Muscle of leg (tissue), 11 donors: ENCODE data around the gene ZNF77. TPM values are rescaled to one million over a fixed set of nuclear protein-coding genes. Genes with fewer than 3 reads are reported as not detected.
"Not testable (repeated sequence)": the region's sequence is repeated elsewhere in the genome, so short reads cannot be mapped to it uniquely, and the experiment has no call there.

Experiments
- DNase-seq: peaks from one replicate; pipeline ENCODE4 v3.0.0; 2013
- H3K27ac ChIP-seq: one replicate; pipeline ENCODE4 v1.5.1; 2013; ENCODE audit warnings: mild to moderate bottlenecking, low read length, control low read depth
- H3K27me3 ChIP-seq: one replicate; pipeline ENCODE4 v1.6.1; 2013; ENCODE audit warnings: low read length; ENCODE audit not compliant: control insufficient read depth, insufficient read depth
- H3K36me3 ChIP-seq: one replicate; pipeline ENCODE4 v1.6.1; 2013; ENCODE audit warnings: low read length; ENCODE audit not compliant: control insufficient read depth, insufficient read depth
- H3K4me1 ChIP-seq: one replicate; pipeline ENCODE4 v1.6.1; 2013; ENCODE audit warnings: low read length; ENCODE audit not compliant: control insufficient read depth, insufficient read depth
- H3K4me3 ChIP-seq: one replicate; pipeline ENCODE4 v1.5.1; 2013; ENCODE audit warnings: low read length, control low read depth
- H3K9me3 ChIP-seq: replicated peaks from 2 replicates; pipeline ENCODE4 v1.6.1; 2013; ENCODE audit warnings: low read depth, low read length; ENCODE audit not compliant: control insufficient read depth
- WGBS: methylation state at CpG from one replicate; pipeline ENCODE4 v1.1.5; 2013; ENCODE audit warnings: missing lambda C conversion rate; ENCODE audit not compliant: insufficient coverage; 5-methylcytosine and 5-hydroxymethylcytosine counted together
- polyA plus RNA-seq, 8 donors: library from polyadenylated mRNA; unstranded; fragments of 120-200 nt; gene quantifications; one replicate each; pipeline versions ENCODE4 v1.2.1 to v1.2.3, GENCODE V29; 2013; ENCODE audit warnings: inconsistent platforms in 1 of 8, low replicate concordance in 1 of 8; ENCODE audit not compliant: insufficient read length in 8 of 8, insufficient read depth in 1 of 8
- total RNA-seq: library from RNA; stranded (reverse); fragments of 120-200 nt; gene quantifications from one replicate; pipeline ENCODE4 v1.2.4, GENCODE V29; 2013

The ZNF77 gene
- total and polyA plus RNA-seq, 9 donors, result 4.1 to 10.0 (median 5.0) TPM

- Histone ChIP-seq H3K4me1 (peaks cover under 1% of the 10 kb centered on the region), H3K27ac (no peak overlapping the region), H3K9me3 (no peaks in the 10 kb centered on the region), H3K27me3 (no peaks in the 10 kb centered on the region), H3K36me3 (no peaks in the 10 kb centered on the region), H3K4me3 (no peak overlapping the region)
- WGBS, result 100% methylated on average over 1 of the region's 5 CpGs
- no peak for DNase-seq
These were observed 12.4 kb upstream of the ZNF77 start for GRCh38 chr19:2957160-2957559.

DNA sequence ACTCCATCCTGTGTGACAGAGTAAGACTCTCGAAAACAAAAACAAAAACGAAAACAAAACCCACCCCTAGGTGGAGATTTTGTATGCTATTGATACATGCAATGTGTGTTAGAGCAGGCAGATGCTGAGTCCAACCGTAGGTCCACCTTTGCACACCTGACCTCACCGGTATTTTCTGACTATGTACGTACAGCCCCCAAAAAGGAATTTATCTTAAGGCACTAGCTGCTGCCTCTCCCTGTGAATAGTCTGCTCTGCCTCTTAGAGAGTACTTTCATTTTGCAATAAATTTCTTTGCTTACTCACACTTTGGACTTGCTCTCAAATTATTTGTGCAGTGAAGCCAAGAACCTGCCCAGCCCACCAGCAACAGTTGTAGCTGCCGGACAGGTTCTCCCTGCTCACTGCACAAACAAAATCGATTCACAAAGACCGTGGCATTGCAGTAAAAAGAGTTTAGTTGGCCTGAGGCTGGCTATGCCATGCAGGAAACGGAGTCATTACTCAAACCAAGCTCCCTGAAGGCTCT is 8.2 kb upstream of the ZNF77 start:
- Histone ChIP-seq H3K4me3 (no peak overlapping the region), H3K27ac (no peak overlapping the region)
- DNase-seq, result no peak

GRCh38 chr19:2950286-2951124 is 5.7 kb upstream of the ZNF77 start:
- H3K36me3 ChIP-seq, result peaks cover 2% of the 10 kb centered on the region
- peak overlapping the region; percentile 82 for H3K4me3 ChIP-seq
- no peaks in the 10 kb centered on the region for H3K9me3 ChIP-seq
- H3K4me1 ChIP-seq, result peaks cover 9% of the 10 kb centered on the region
- H3K27ac ChIP-seq, result peak overlapping the region; percentile 97
- peak; percentile 100 for DNase-seq
- under 1% methylated on average over 43 of the region's 53 CpGs for WGBS
- no peaks in the 10 kb centered on the region for H3K27me3 ChIP-seq

More for the DNA sequence above, 8.2 kb upstream of the ZNF77 start:
- WGBS, result 72% methylated on average over 5 of the region's 9 CpGs
- peaks cover 9% of the 10 kb centered on the region for H3K4me1 ChIP-seq
- no peaks in the 10 kb centered on the region for H3K9me3 ChIP-seq
- H3K27me3 ChIP-seq, result no peaks in the 10 kb centered on the region
- H3K36me3 ChIP-seq, result peaks cover 2% of the 10 kb centered on the region

DNA sequence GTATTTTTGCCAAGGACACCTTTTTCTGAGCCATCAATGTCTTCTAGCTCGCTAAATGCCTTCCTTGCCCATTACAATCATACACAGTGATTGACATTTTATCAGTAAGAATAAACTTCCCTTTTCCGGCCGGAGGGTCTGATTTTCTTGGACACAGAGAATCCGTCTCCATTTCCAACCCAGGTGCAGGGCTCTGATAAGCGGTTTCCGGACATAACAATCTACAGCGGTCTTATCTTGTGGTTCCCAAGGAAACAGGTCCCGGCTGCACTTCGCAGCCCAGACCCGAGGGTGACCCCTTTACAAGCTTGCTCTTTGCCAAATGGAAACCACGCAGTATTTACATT is 5.1 kb upstream of the ZNF77 start:
- Histone ChIP-seq H3K27me3 (no peaks in the 10 kb centered on the region), H3K9me3 (no peaks in the 10 kb centered on the region), H3K27ac (peak overlapping the region; percentile 97), H3K36me3 (peaks cover 2% of the 10 kb centered on the region), H3K4me1 (peaks cover 13% of the 10 kb centered on the region), H3K4me3 (peak overlapping the region; percentile 82)
- DNase-seq, result peak; percentile 74
- 0% methylated on average over 11 of the region's 11 CpGs for WGBS

DNA sequence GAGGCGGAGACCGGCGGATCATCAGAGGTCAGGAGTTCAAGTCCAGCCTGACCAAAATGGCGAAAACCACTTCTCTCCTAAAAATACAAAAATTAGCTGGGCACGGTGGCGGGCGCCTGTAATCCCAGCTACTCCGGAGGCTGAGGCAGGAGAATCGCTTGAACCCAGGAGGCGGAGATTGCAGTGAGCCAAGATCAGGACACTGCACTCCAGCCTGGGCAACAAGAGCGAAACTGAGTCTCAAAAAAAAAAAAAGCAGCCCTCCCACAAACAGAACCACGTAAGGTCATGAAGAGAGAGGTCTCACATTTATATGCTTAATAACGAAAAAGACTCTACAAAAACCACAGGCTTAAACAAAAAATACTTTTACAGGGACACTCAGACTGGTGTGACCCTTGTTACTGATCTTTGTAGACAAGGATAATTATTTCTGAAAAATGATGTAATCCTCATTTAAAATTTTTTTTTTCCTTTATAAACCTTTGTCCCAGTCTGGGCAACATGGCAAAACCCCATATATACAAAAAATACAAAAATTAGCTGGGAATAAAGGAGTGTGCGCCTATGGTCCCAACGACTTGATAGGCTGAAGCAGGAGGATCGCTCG is 909 bp upstream of the ZNF77 start:
- peaks cover 29% of the 10 kb centered on the region for H3K4me1 ChIP-seq
- H3K36me3 ChIP-seq, result peaks cover 2% of the 10 kb centered on the region
- H3K27ac ChIP-seq, result peak overlapping the region; percentile 87
- peak overlapping the region; percentile 87 for H3K4me3 ChIP-seq
- no peak for DNase-seq
- no peaks in the 10 kb centered on the region for H3K27me3 ChIP-seq
- WGBS, result 27% methylated on average over 8 of the region's 17 CpGs
- H3K9me3 ChIP-seq, result no peaks in the 10 kb centered on the region

- Histone ChIP-seq H3K36me3 (peaks cover 6% of the 10 kb centered on the region), H3K27me3 (no peaks in the 10 kb centered on the region), H3K4me3 (peak overlapping the region; percentile 87), H3K9me3 (no peaks in the 10 kb centered on the region), H3K4me1 (peaks cover 25% of the 10 kb centered on the region), H3K27ac (peak overlapping the region; percentile 38)
- no peak for DNase-seq
- 0% methylated on average over 23 of the region's 23 CpGs for WGBS
These were observed 382 bp downstream of the ZNF77 start for GRCh38 chr19:2944403-2944774.

GRCh38 chr19:2942928-2943640 is 1.7 kb downstream of the ZNF77 start:
- H3K36me3 ChIP-seq, result peaks cover 11% of the 10 kb centered on the region
- H3K27me3 ChIP-seq, result no peaks in the 10 kb centered on the region
- H3K4me3 ChIP-seq, result no peak overlapping the region
- 77% methylated on average over 9 of the region's 14 CpGs for whole genome bisulfite sequencing
- H3K4me1 ChIP-seq, result peaks cover 20% of the 10 kb centered on the region
- peak overlapping the region; percentile 29 for H3K27ac ChIP-seq
- H3K9me3 ChIP-seq, result no peaks in the 10 kb centered on the region
- DNase-seq, result no peak

DNA sequence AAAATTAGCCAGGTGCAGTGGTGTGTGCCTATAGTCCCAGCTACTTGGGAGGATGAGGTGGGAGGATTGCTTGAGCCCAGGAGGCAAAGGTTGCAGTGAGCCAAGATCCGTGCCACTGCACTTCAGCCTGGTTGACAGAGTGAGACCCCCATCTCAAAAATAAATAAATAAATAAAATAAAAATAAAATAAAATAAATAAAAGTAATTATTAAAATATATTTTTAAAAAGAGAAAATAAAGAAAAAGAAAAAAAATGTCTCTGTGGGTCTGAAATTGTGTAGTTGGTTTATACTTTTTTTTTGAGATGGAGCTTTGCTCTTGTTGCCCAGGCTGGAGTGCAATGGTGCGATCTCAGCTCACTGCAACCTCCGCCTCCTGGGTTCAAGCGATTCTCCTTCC is 8.9 kb downstream of the ZNF77 start:
- not testable (repeated sequence) for H3K4me1 ChIP-seq, H3K27me3 ChIP-seq, DNase-seq, H3K4me3 ChIP-seq, H3K27ac ChIP-seq
- Histone ChIP-seq H3K36me3 (peaks cover 60% of the 10 kb centered on the region), H3K9me3 (peaks cover 41% of the 10 kb centered on the region)
- WGBS, result no CpG with 5 or more reads among the region's 4 CpGs

- no peaks in the 10 kb centered on the region for H3K27me3 ChIP-seq
- H3K9me3 ChIP-seq, result peaks cover 42% of the 10 kb centered on the region
- H3K27ac ChIP-seq, result no peak overlapping the region
- no peak overlapping the region for H3K4me3 ChIP-seq
- 97% methylated on average over 15 of the region's 18 CpGs for WGBS
- H3K4me1 ChIP-seq, result no peaks in the 10 kb centered on the region
- peaks cover 54% of the 10 kb centered on the region for H3K36me3 ChIP-seq
- no peak for DNase-seq
These were observed 11.3 kb downstream of the ZNF77 start for GRCh38 chr19:2933490-2933910.

GRCh38 chr19:2927032-2927430 is 17.7 kb downstream of the ZNF77 start:
- Histone ChIP-seq H3K36me3 (peaks cover 7% of the 10 kb centered on the region), H3K27me3 (no peaks in the 10 kb centered on the region), H3K4me1 (peaks cover 8% of the 10 kb centered on the region), H3K9me3 (peaks cover 5% of the 10 kb centered on the region), H3K27ac (no peak overlapping the region), H3K4me3 (no peak overlapping the region)
- WGBS, result 90% methylated on average over 16 of the region's 18 CpGs
- DNase-seq, result no peak
